Muscle layer of duodenum (tissue), 2 donors: ENCODE measurements around the gene WNT5A.

Experiments used
- H3K27ac ChIP-seq: one replicate; pipeline ENCODE4 v1.7.0; 2013; ENCODE audit warnings: mild to moderate bottlenecking, low read length
- H3K27me3 ChIP-seq: one replicate; pipeline ENCODE4 v1.7.0; 2013; ENCODE audit warnings: low read depth, mild to moderate bottlenecking, control low read depth, low read length
- H3K36me3 ChIP-seq, 2 donors: one replicate each; pipeline ENCODE4 v1.7.0; 2013; ENCODE audit warnings: low read length in 2 of 2, control low read depth in 1 of 2, mild to moderate bottlenecking in 1 of 2; ENCODE audit not compliant: insufficient read depth in 2 of 2, control insufficient read depth in 1 of 2
- H3K4me1 ChIP-seq, 2 donors: one replicate each; pipeline ENCODE4 v1.7.0; 2013; ENCODE audit warnings: low read length in 2 of 2, mild to moderate bottlenecking in 2 of 2, control low read depth in 1 of 2, moderate library complexity in 1 of 2; ENCODE audit not compliant: insufficient read depth in 2 of 2, control insufficient read depth in 1 of 2
- H3K4me3 ChIP-seq, 2 donors: one replicate each; pipeline ENCODE4 v1.7.0; 2013; ENCODE audit warnings: low read length in 2 of 2, low read depth in 1 of 2, mild to moderate bottlenecking in 1 of 2
- H3K9me3 ChIP-seq, 2 donors: one replicate each; pipeline ENCODE4 v1.7.0; 2013; ENCODE audit warnings: low read length in 2 of 2, control low read depth in 1 of 2, mild to moderate bottlenecking in 1 of 2; ENCODE audit not compliant: control insufficient read depth in 1 of 2
- donor health status: healthy.

The WNT5A gene

GRCh38 chr3:55458181-55458790, 28.8 kb downstream of the WNT5A start:
- no peaks in the 10 kb centered on the region for H3K36me3 ChIP-seq
- H3K9me3 ChIP-seq = no peaks in the 10 kb centered on the region
- no peaks in the 10 kb centered on the region for H3K27me3 ChIP-seq
- H3K4me3 ChIP-seq = no peak overlapping the region
- no peak overlapping the region for H3K27ac ChIP-seq
- H3K4me1 ChIP-seq = no peaks in the 10 kb centered on the region

GRCh38 chr3:55455915-55456314, 31.2 kb downstream of the WNT5A start:
- Histone ChIP-seq H3K9me3 (no peaks in the 10 kb centered on the region), H3K36me3 (no peaks in the 10 kb centered on the region), H3K4me3 (no peak overlapping the region), H3K27ac (no peak overlapping the region), H3K4me1 (no peaks in the 10 kb centered on the region), H3K27me3 (no peaks in the 10 kb centered on the region)

GRCh38 chr3:55454611-55455010, 32.5 kb downstream of the WNT5A start:
- no peaks in the 10 kb centered on the region for H3K4me1 ChIP-seq
- no peak overlapping the region for H3K27ac ChIP-seq
- H3K9me3 ChIP-seq = no peaks in the 10 kb centered on the region
- H3K27me3 ChIP-seq = no peaks in the 10 kb centered on the region
- H3K36me3 ChIP-seq = no peaks in the 10 kb centered on the region
- no peak overlapping the region for H3K4me3 ChIP-seq

DNA sequence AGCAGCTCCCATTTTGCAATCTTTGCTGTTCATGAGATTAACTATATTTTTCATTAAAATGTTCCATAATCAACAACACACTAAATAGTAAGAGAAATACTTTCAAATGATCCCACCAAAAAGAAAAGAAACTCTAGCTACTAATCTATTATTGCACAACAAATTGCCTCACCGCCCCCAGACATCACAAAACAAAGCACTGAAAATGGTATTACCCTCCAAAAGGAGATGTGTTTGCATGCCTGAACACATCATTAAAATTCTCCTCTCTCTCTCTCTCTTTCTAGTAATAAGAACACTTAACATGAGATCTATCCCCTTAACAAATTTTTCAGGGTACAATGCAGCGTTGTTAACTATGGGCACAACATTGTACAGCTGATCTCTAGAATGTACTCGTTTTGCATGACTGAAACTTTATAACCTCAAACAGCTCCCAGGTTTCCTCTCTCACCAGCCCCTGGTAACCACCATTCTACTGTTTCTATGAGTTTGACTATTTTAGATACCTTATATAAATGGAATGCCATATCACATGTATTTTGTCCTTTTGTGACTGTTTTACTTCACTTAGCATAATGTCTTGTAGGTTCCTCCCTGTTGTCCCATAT, 33.1 kb downstream of the WNT5A start:
- Histone ChIP-seq H3K27me3 (no peaks in the 10 kb centered on the region), H3K27ac (no peak overlapping the region), H3K4me3 (no peak overlapping the region), H3K9me3 (no peaks in the 10 kb centered on the region), H3K36me3 (no peaks in the 10 kb centered on the region), H3K4me1 (no peaks in the 10 kb centered on the region)

GRCh38 chr3:55452886-55453285, 34.2 kb downstream of the WNT5A start:
- Histone ChIP-seq H3K27me3 (no peaks in the 10 kb centered on the region), H3K4me1 (no peaks in the 10 kb centered on the region), H3K4me3 (no peak overlapping the region), H3K27ac (no peak overlapping the region), H3K9me3 (no peaks in the 10 kb centered on the region), H3K36me3 (no peaks in the 10 kb centered on the region)

DNA sequence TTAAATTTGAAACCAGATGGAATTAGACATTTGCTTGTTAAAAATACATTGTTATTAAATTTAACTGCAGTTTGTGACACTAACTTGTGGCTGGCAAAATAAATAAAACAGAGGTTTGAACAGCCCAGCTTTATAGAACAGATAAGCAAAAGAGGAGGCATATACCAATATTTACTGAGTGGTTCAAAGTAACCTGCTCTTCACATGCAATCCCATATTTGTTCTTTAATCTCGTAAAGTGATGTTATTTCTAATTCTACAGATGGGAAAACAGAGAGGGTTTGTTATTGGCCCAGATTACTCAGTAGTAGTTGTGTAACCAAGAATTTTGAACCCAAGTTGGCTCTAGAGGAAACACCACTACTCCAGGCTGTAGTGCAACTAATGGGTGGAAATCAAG, 37.6 kb downstream of the WNT5A start:
- H3K27ac ChIP-seq = no peak overlapping the region
- no peak overlapping the region for H3K4me3 ChIP-seq
- no peaks in the 10 kb centered on the region for H3K36me3 ChIP-seq
- no peaks in the 10 kb centered on the region for H3K4me1 ChIP-seq
- H3K27me3 ChIP-seq = no peaks in the 10 kb centered on the region
- no peaks in the 10 kb centered on the region for H3K9me3 ChIP-seq

DNA sequence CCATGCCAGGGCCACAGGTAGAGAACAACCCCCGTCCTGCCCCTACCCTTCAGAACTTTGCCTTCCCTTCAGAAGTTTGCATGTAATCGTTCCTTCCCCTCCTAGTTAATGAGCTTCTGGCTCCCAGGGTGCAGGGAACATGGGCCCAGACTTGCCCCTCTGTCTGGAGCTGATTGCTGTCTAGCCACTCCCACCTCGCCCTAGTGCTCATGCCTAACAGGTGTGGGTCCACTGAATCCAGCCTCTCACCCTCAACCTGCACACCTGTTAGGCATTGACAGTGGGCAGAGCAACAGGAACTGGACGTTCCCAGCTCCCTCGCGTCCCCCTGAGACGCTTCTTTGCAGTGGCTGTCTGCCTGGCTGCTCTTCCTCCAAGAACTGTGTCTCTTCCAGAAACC, 40.3 kb downstream of the WNT5A start:
- Histone ChIP-seq H3K36me3 (no peaks in the 10 kb centered on the region), H3K4me3 (no peak overlapping the region), H3K9me3 (no peaks in the 10 kb centered on the region), H3K4me1 (no peaks in the 10 kb centered on the region), H3K27ac (no peak overlapping the region), H3K27me3 (no peaks in the 10 kb centered on the region)

- H3K4me1 ChIP-seq = no peaks in the 10 kb centered on the region
- H3K4me3 ChIP-seq = no peak overlapping the region
- H3K27ac ChIP-seq = no peak overlapping the region
These were observed 41.6 kb downstream of the WNT5A start for GRCh38 chr3:55445551-55445950.

GRCh38 chr3:55443346-55443745, 43.8 kb downstream of the WNT5A start:
- no peaks in the 10 kb centered on the region for H3K36me3 ChIP-seq
- no peaks in the 10 kb centered on the region for H3K4me1 ChIP-seq
- H3K27me3 ChIP-seq = no peaks in the 10 kb centered on the region
- no peaks in the 10 kb centered on the region for H3K9me3 ChIP-seq
- no peak overlapping the region for H3K4me3 ChIP-seq
- H3K27ac ChIP-seq = no peak overlapping the region

More at GRCh38 chr3:55445551-55445950, 41.6 kb downstream of the WNT5A start:
- Histone ChIP-seq H3K27me3 (no peaks in the 10 kb centered on the region), H3K36me3 (no peaks in the 10 kb centered on the region), H3K9me3 (no peaks in the 10 kb centered on the region)

GRCh38 chr3:55442861-55443260, 44.2 kb downstream of the WNT5A start:
- H3K4me3 ChIP-seq = no peak overlapping the region
- H3K4me1 ChIP-seq = no peaks in the 10 kb centered on the region
- no peak overlapping the region for H3K27ac ChIP-seq
- H3K27me3 ChIP-seq = no peaks in the 10 kb centered on the region
- no peaks in the 10 kb centered on the region for H3K9me3 ChIP-seq
- H3K36me3 ChIP-seq = no peaks in the 10 kb centered on the region

- Histone ChIP-seq H3K4me3 (no peak overlapping the region), H3K36me3 (no peaks in the 10 kb centered on the region), H3K27me3 (no peaks in the 10 kb centered on the region), H3K27ac (no peak overlapping the region), H3K9me3 (no peaks in the 10 kb centered on the region), H3K4me1 (no peaks in the 10 kb centered on the region)
These were observed 45.6 kb downstream of the WNT5A start for GRCh38 chr3:55441499-55441898.

DNA sequence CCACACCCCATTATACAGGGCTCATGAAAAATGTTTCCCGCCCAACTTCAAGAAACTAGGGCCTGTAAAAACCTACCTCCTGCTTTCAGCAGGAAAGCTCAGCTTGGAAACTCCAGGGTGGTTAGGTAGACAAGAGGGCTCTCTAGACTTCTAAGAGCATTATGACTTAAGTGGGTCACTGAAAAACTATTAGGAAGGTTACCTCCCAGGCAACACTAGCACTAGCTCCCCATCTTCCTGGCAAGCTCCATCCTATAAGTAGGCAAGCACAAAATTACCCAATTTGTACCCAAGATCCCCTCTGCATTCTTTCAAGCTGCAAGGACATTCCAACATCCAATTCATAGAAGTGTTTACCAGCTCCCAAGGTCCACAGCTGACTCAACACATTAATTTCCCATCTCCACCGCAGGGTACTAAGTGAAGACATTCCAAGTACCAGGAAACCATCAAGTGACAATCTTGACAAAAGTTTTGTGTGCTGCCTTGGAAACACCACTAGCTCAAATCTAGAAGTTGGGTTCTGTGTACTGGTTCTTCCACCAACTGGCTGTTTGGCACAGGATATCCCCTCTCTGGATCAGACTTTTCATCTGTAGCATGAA, 46.9 kb downstream of the WNT5A start:
- H3K4me3 ChIP-seq = no peak overlapping the region
- H3K4me1 ChIP-seq = no peaks in the 10 kb centered on the region
- H3K36me3 ChIP-seq = no peaks in the 10 kb centered on the region
- H3K9me3 ChIP-seq = no peaks in the 10 kb centered on the region
- H3K27me3 ChIP-seq = no peaks in the 10 kb centered on the region
- H3K27ac ChIP-seq = no peak overlapping the region
